Prostate gland (tissue), 2 donors: Measurements from ENCODE around the gene TBCE. TPM values are rescaled to one million over a fixed set of nuclear protein-coding genes. Genes with fewer than 3 reads are reported as not detected.

Experiments used
- DNase-seq: peaks from one replicate; pipeline ENCODE4 v3.0.0-alpha.2; 2019; ENCODE audit warnings: low spot score
- H3K27ac ChIP-seq, 2 donors: fragments of 200-600 bp; sonication (generic); 2 replicates each; pipeline ENCODE4 v1.5.1; 2017 to 2019
- H3K27me3 ChIP-seq: fragments of 200-600 bp; sonication (generic); replicated peaks from 2 replicates; pipeline ENCODE4 v1.5.1; 2019; ENCODE audit not compliant: insufficient read depth
- H3K36me3 ChIP-seq, 2 donors: fragments of 200-600 bp; sonication (generic); 1 replicate in 1 of 2; 2 replicates in 1 of 2; pipeline versions ENCODE4 v1.5.1 to v1.8.1; 2017 to 2019
- H3K4me1 ChIP-seq: fragments of 200-600 bp; sonication (generic); replicated peaks from 2 replicates; pipeline ENCODE4 v1.5.1; 2019
- H3K4me3 ChIP-seq, 2 donors: fragments of 200-600 bp; sonication (generic); 2 replicates each; pipeline ENCODE4 v1.5.1; 2017 to 2019
- H3K9me3 ChIP-seq: fragments of 200-600 bp; sonication (generic); 2 replicates; pipeline ENCODE4 v1.5.1; 2017
- POLR2A ChIP-seq: fragments of 450-650 bp; IDR thresholded peaks from one replicate; pipeline ENCODE4 v1.6.1; 2016; ENCODE audit warnings: antibody characterized with exemption, mild to moderate bottlenecking
- POLR2AphosphoS5 ChIP-seq: sonication (generic); formaldehyde crosslinking; IDR thresholded peaks from one replicate; pipeline ENCODE4 v1.6.1; 2017; ENCODE audit warnings: antibody characterized with exemption
- WGBS: methylation state at CpG from one replicate; pipeline ENCODE4 v1.1.5; 2018; 5-methylcytosine and 5-hydroxymethylcytosine counted together
- intact Hi-C: fragments of 100-400 bp; cut with DNase I; formaldehyde crosslinking; loops from one replicate; pipeline ENCODE4 v1.14.2; 2022
- total RNA-seq, 2 donors: library from RNA; depleted of rRNA; stranded (reverse); fragments of >200 nt; gene quantifications; one replicate each; pipeline ENCODE4 v1.1.0, GENCODE V29; 2016
- TF ChIP-seq, protein P1 (sequence below), 4 experiments: fragments of 200-600 bp in 2 of 4; fragments of 450-650 bp in 2 of 4; sonication (generic) in 2 of 4; IDR thresholded peaks; 1 replicate in 3 of 4; 2 replicates in 1 of 4; pipeline ENCODE4 v1.5.1; 2016 to 2019; ENCODE audit warnings: antibody characterized with exemption in 4 of 4, mild to moderate bottlenecking in 2 of 4, moderate library complexity in 2 of 4

Gene TBCE
- total RNA-seq, 2 donors from 2014 or later: 24.2 to 25.0 TPM

DNA sequence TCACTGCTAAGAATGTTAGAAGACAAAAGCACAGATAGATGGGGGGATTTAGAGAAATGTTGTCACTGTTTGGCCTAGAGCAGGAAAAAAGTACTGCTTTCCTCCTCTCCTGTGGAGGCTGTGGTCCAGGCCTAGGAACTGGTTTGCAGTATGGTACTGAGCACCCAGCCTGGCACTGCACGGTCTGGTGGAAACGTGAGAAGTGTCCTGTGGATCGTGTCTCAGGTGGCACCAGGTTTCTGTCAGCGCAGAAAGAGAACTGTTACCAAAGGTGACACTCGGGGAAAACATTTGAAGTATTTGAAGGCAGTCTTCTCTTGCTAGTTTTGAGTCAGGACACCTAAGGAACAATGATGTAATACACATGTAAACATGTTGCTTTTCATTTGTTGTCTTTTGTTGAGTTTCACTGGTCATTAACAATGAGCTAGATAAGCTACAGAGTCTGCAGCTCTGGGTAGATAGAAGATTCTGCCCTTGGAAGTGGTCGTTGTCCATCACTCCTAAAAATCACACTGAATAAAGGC lies 74.0 kb downstream of the TBCE start:
- H3K4me3 ChIP-seq: no peak overlapping the region
- DNase-seq: no peak
- TF ChIP-seq POLR2AphosphoS5 (no peak), POLR2A (no peak)
- TF ChIP-seq, protein P1, sequence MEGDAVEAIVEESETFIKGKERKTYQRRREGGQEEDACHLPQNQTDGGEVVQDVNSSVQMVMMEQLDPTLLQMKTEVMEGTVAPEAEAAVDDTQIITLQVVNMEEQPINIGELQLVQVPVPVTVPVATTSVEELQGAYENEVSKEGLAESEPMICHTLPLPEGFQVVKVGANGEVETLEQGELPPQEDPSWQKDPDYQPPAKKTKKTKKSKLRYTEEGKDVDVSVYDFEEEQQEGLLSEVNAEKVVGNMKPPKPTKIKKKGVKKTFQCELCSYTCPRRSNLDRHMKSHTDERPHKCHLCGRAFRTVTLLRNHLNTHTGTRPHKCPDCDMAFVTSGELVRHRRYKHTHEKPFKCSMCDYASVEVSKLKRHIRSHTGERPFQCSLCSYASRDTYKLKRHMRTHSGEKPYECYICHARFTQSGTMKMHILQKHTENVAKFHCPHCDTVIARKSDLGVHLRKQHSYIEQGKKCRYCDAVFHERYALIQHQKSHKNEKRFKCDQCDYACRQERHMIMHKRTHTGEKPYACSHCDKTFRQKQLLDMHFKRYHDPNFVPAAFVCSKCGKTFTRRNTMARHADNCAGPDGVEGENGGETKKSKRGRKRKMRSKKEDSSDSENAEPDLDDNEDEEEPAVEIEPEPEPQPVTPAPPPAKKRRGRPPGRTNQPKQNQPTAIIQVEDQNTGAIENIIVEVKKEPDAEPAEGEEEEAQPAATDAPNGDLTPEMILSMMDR (IDR thresholded peaks at IDR 0.05): no peak
- WGBS: 78% methylated on average over 6 of the region's 6 CpGs
- no peaks in the 10 kb centered on the region for H3K27me3 ChIP-seq
- H3K9me3 ChIP-seq: no peaks in the 10 kb centered on the region
- H3K27ac ChIP-seq: no peak overlapping the region
- intact Hi-C loops: no loop called here
- H3K4me1 ChIP-seq: no peaks in the 10 kb centered on the region
- peaks cover 0 to 7% of the 10 kb centered on the region in 2 donors for H3K36me3 ChIP-seq

DNA sequence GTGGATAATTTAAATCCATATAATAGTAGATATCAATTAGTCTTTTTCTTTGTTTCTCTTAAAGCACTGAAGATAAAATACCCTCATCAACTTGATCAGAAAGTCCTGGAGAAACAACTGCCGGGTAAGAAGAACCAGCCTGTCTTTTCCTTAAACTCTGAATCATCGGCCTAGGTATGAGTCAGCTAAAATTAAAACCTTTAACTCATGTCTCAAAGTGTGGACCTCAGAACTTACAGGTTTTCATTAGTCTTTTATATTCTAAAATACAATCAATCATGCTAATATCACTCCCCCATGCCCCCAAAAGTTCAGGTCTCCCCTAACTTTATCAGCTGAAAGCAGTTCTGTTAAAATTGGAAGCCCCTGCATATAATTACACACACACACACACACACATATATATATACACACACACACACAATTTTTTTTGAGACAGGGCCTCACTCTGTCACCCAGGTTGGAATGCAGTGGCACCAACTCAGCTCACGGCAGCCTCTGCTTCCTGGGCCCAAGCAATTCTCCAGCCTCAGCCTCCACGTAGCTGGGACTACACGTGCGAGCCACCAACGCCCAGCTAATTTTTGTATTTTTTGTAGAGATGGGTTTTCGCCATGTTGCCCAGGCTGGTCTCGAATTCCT lies 75.7 kb downstream of the TBCE start:
- TF ChIP-seq, protein P1 (IDR thresholded peaks at IDR 0.05): no peak
- TF ChIP-seq POLR2A (no peak), POLR2AphosphoS5 (no peak)
- 88% methylated on average over 9 of the region's 9 CpGs for WGBS

DNA sequence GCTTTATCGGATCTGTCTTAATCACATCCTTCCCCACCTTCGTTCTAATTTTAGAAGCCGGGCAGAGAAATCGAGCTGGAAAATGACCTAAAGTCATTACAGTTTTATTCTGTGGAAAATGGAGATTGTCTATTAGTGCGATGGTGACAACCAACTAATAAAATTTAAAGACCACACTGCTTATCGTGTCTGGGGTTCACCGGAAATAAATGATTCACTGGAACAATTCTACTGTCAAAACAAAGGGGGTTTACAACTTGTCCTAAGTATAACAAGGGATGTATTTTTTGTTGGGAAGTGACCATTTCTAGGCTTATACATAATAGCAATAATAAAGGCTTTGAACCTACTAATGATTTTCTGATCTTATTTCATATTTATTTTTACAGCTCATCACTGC lies 81.4 kb downstream of the TBCE start:
- no peaks in the 10 kb centered on the region for H3K4me1 ChIP-seq
- DNase-seq: no peak
- intact Hi-C loops: no loop called here
- no peaks in the 10 kb centered on the region for H3K27me3 ChIP-seq
- H3K27ac ChIP-seq: no peak overlapping the region
- WGBS: 80% methylated on average over 7 of the region's 7 CpGs
- TF ChIP-seq POLR2AphosphoS5 (no peak), POLR2A (no peak)
- TF ChIP-seq, protein P1 (IDR thresholded peaks at IDR 0.05): no peak
- H3K9me3 ChIP-seq: no peaks in the 10 kb centered on the region
- peaks cover 0 to 7% of the 10 kb centered on the region in 2 donors for H3K36me3 ChIP-seq
- H3K4me3 ChIP-seq: no peak overlapping the region

More for the DNA sequence above, 75.7 kb downstream of the TBCE start:
- Histone ChIP-seq H3K36me3 (peaks cover 4 to 7% of the 10 kb centered on the region in 2 donors), H3K4me3 (no peak overlapping the region), H3K9me3 (no peaks in the 10 kb centered on the region), H3K27me3 (no peaks in the 10 kb centered on the region), H3K4me1 (no peaks in the 10 kb centered on the region), H3K27ac (no peak overlapping the region)
- intact Hi-C loops: no loop called here
- no peak for DNase-seq

DNA sequence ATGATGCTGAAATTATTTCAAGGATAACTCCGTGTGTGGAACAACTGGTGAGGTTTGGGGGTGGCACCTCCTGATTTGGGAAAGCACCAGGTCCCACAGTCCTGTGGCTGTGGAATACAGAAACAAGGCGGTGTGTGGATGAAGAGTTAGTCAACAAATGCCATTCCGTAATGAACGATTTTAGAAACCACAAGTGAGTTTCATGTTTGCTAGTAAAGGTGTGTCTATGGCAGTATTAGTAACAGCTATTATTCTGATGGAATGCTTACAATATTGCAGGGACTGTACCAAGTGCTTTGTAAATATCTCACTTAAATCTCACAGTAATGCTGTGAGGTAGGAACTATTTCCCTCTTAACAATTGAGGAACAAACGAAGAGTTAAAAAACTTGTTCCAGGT lies 83.2 kb downstream of the TBCE start:
- no peak for DNase-seq
- Histone ChIP-seq H3K4me3 (no peak overlapping the region), H3K9me3 (no peaks in the 10 kb centered on the region), H3K27me3 (no peaks in the 10 kb centered on the region), H3K36me3 (peaks cover 0 to 7% of the 10 kb centered on the region in 2 donors), H3K27ac (no peak overlapping the region), H3K4me1 (no peaks in the 10 kb centered on the region)
- no peak for TF ChIP-seq POLR2AphosphoS5
- no peak for TF ChIP-seq POLR2A
- TF ChIP-seq, protein P1 (IDR thresholded peaks at IDR 0.05): no peak
- intact Hi-C loops: no loop called here
- WGBS: 90% methylated on average over 5 of the region's 5 CpGs
